ENCODE measurements around the gene EPHB6.

Gene EPHB6

GRCh38 chr7:142873871-142874270 is 19.0 kb downstream of the EPHB6 start:
- TF ChIP-seq, protein P1, sequence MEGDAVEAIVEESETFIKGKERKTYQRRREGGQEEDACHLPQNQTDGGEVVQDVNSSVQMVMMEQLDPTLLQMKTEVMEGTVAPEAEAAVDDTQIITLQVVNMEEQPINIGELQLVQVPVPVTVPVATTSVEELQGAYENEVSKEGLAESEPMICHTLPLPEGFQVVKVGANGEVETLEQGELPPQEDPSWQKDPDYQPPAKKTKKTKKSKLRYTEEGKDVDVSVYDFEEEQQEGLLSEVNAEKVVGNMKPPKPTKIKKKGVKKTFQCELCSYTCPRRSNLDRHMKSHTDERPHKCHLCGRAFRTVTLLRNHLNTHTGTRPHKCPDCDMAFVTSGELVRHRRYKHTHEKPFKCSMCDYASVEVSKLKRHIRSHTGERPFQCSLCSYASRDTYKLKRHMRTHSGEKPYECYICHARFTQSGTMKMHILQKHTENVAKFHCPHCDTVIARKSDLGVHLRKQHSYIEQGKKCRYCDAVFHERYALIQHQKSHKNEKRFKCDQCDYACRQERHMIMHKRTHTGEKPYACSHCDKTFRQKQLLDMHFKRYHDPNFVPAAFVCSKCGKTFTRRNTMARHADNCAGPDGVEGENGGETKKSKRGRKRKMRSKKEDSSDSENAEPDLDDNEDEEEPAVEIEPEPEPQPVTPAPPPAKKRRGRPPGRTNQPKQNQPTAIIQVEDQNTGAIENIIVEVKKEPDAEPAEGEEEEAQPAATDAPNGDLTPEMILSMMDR (IDR thresholded peaks at IDR 0.05) = no peak
- intact Hi-C loops (cut with DNase I; ENCODE audit: low total_unique reads) = no loop called here
- Histone ChIP-seq H3K4me3 (no peak overlapping the region), H3K27me3 (peaks cover 0 to 6% of the 10 kb centered on the region in 2 donors), H3K27ac (no peak overlapping the region), H3K9me3 (no peaks in the 10 kb centered on the region), H3K36me3 (peaks cover 0 to 47% (median 14%) of the 10 kb centered on the region in 3 donors), H3K4me1 (no peaks in the 10 kb centered on the region)
- no peak for DNase-seq

GRCh38 chr7:142874409-142874808 is 19.5 kb downstream of the EPHB6 start:
- Histone ChIP-seq H3K27me3 (peaks cover 0 to 9% of the 10 kb centered on the region in 2 donors), H3K27ac (no peak overlapping the region), H3K4me1 (no peaks in the 10 kb centered on the region), H3K4me3 (no peak overlapping the region), H3K36me3 (peaks cover 0 to 41% (median 11%) of the 10 kb centered on the region in 3 donors), H3K9me3 (no peaks in the 10 kb centered on the region)
- intact Hi-C loops (cut with DNase I; ENCODE audit: low total_unique reads) = no loop called here
- peak in 1 of 2 donors; percentile 10 for DNase-seq
- TF ChIP-seq, protein P1 (IDR thresholded peaks at IDR 0.05) = no peak

GRCh38 chr7:142874837-142875236 is 20.0 kb downstream of the EPHB6 start:
- Histone ChIP-seq H3K36me3 (peaks cover 0 to 37% (median 11%) of the 10 kb centered on the region in 3 donors), H3K4me3 (no peak overlapping the region), H3K9me3 (no peaks in the 10 kb centered on the region), H3K27ac (no peak overlapping the region), H3K27me3 (peaks cover 0 to 13% of the 10 kb centered on the region in 2 donors), H3K4me1 (no peaks in the 10 kb centered on the region)
- TF ChIP-seq, protein P1 (IDR thresholded peaks at IDR 0.05) = no peak
- DNase-seq = peak in 1 of 2 donors; percentile 15
- intact Hi-C loops (cut with DNase I; ENCODE audit: low total_unique reads) = no loop called here

DNA sequence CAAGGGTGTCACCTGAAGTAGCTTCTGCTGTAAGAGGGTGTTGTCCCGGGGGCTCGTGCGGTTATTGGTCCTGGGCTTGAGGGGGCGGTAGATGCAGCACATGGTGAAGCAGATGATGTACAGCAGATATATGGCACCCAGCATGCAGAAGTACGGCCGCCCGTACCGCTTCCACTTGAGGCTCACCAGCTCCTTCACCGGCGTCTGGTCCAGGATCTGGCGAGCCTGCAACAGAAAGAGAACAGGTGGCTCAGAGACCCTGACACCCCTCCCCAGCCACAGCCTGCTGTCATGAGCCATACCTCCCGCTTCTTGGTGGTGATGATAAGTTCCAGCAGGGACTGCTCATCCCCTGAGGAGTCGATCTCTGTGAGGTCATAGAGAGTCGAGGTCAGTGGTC is 20.6 kb downstream of the EPHB6 start:
- Histone ChIP-seq H3K27ac (no peak overlapping the region), H3K27me3 (peaks cover 0 to 19% of the 10 kb centered on the region in 2 donors), H3K36me3 (peaks cover 0 to 31% (median 6%) of the 10 kb centered on the region in 3 donors), H3K4me3 (no peak overlapping the region), H3K4me1 (no peaks in the 10 kb centered on the region), H3K9me3 (no peaks in the 10 kb centered on the region)
- TF ChIP-seq, protein P1 (IDR thresholded peaks at IDR 0.05) = no peak
- peak in 1 of 2 donors; percentile 17 for DNase-seq
- intact Hi-C loops (cut with DNase I; ENCODE audit: low total_unique reads) = no loop called here

- peaks cover 0 to 25% of the 10 kb centered on the region in 2 donors for H3K27me3 ChIP-seq
- peaks cover 0 to 21% (median 0%) of the 10 kb centered on the region in 3 donors for H3K36me3 ChIP-seq
- no peak overlapping the region for H3K27ac ChIP-seq
- H3K4me1 ChIP-seq = no peaks in the 10 kb centered on the region
- TF ChIP-seq, protein P1 (IDR thresholded peaks at IDR 0.05) = no peak
- DNase-seq = peak; percentile 19 to 53
- no peak overlapping the region for H3K4me3 ChIP-seq
- intact Hi-C loops (cut with DNase I; ENCODE audit: low total_unique reads) = no loop called here
- no peaks in the 10 kb centered on the region for H3K9me3 ChIP-seq
Measured at GRCh38 chr7:142876236-142876960, 21.5 kb downstream of the EPHB6 start.
